ENCODE results near the gene MYO9A.
"Not testable (repeated sequence)": the region's sequence is repeated elsewhere in the genome, so short reads cannot be mapped to it uniquely, and the experiment has no call there.

Gene MYO9A

GRCh38 chr15:72074335-72075060 lies 43.5 kb downstream of the MYO9A start:
- ATAC-seq (ENCODE audit: insufficient read depth, low read depth): no peak
- H3K27ac ChIP-seq (ENCODE audit: low read length): no peak overlapping the region
- no peak overlapping the region for H3K9ac ChIP-seq (ENCODE audit: low read depth, low read length)
- H2AFZ ChIP-seq (ENCODE audit: low read depth, low read length): no peak overlapping the region
- H3K36me3 ChIP-seq (ENCODE audit: insufficient read depth, low read length): no peaks in the 10 kb centered on the region
- no peaks in the 10 kb centered on the region for H4K20me1 ChIP-seq (ENCODE audit: insufficient read depth, low read length)
- no peak overlapping the region for H3K4me2 ChIP-seq (ENCODE audit: insufficient read depth, low read length)
- H3K9me3 ChIP-seq (ENCODE audit: insufficient read depth, low read length, severe bottlenecking): no peaks in the 10 kb centered on the region
- DNase-seq: no peak
- H3K79me2 ChIP-seq (ENCODE audit: insufficient read depth, low read length): peaks cover 2% of the 10 kb centered on the region; the same call in 1 of the 2 replicates
- peaks cover 4% of the 10 kb centered on the region for H3K4me1 ChIP-seq (ENCODE audit: insufficient read depth, low read length)
- TF ChIP-seq CTCF (IDR thresholded peaks at IDR 0.05; ENCODE audit: borderline replicate concordance, extremely low read depth, low read length, poor library complexity, severe bottlenecking) (no peak), EZH2 (IDR thresholded peaks at IDR 0.05; ENCODE audit: borderline replicate concordance, low read depth, low read length, severe bottlenecking) (no peak)
- no peak overlapping the region for H3K4me3 ChIP-seq (ENCODE audit: low read depth in 1 of 2, low read length in 2 of 2)
- H3K27me3 ChIP-seq (ENCODE audit: insufficient read depth, low read length, poor library complexity): no peaks in the 10 kb centered on the region

GRCh38 chr15:72071448-72071825 lies 46.5 kb downstream of the MYO9A start:
- not testable (repeated sequence) for H3K4me3 ChIP-seq (ENCODE audit: low read depth in 1 of 2, low read length in 2 of 2); H3K36me3 ChIP-seq (ENCODE audit: insufficient read depth, low read length); H3K9ac ChIP-seq (ENCODE audit: low read depth, low read length); DNase-seq; H3K27ac ChIP-seq (ENCODE audit: low read length); H3K4me2 ChIP-seq (ENCODE audit: insufficient read depth, low read length); H4K20me1 ChIP-seq (ENCODE audit: insufficient read depth, low read length); H3K27me3 ChIP-seq (ENCODE audit: insufficient read depth, low read length, poor library complexity); ATAC-seq (ENCODE audit: insufficient read depth, low read depth); H3K4me1 ChIP-seq (ENCODE audit: insufficient read depth, low read length); H3K79me2 ChIP-seq (ENCODE audit: insufficient read depth, low read length); H3K9me3 ChIP-seq (ENCODE audit: insufficient read depth, low read length, severe bottlenecking); H2AFZ ChIP-seq (ENCODE audit: low read depth, low read length)

- TF ChIP-seq CTCF (IDR thresholded peaks at IDR 0.05; ENCODE audit: borderline replicate concordance, extremely low read depth, low read length, poor library complexity, severe bottlenecking) (no peak), EZH2 (IDR thresholded peaks at IDR 0.05; ENCODE audit: borderline replicate concordance, low read depth, low read length, severe bottlenecking) (no peak)
- no peak overlapping the region for H3K4me2 ChIP-seq (ENCODE audit: insufficient read depth, low read length)
- ATAC-seq (ENCODE audit: insufficient read depth, low read depth): no peak
- no peaks in the 10 kb centered on the region for H3K27me3 ChIP-seq (ENCODE audit: insufficient read depth, low read length, poor library complexity)
- no peaks in the 10 kb centered on the region for H4K20me1 ChIP-seq (ENCODE audit: insufficient read depth, low read length)
- H3K9ac ChIP-seq (ENCODE audit: low read depth, low read length): no peak overlapping the region
- DNase-seq: no peak
- no peaks in the 10 kb centered on the region for H3K9me3 ChIP-seq (ENCODE audit: insufficient read depth, low read length, severe bottlenecking)
- no peak overlapping the region for H3K27ac ChIP-seq (ENCODE audit: low read length)
- H3K79me2 ChIP-seq (ENCODE audit: insufficient read depth, low read length): peaks cover 2% of the 10 kb centered on the region; the same call in 1 of the 2 replicates
- no peak overlapping the region for H2AFZ ChIP-seq (ENCODE audit: low read depth, low read length)
- H3K36me3 ChIP-seq (ENCODE audit: insufficient read depth, low read length): no peaks in the 10 kb centered on the region
- no peaks in the 10 kb centered on the region for H3K4me1 ChIP-seq (ENCODE audit: insufficient read depth, low read length)
- no peak overlapping the region for H3K4me3 ChIP-seq (ENCODE audit: low read depth in 1 of 2, low read length in 2 of 2)
Measured at GRCh38 chr15:72070817-72071447, 47.0 kb downstream of the MYO9A start.

GRCh38 chr15:72068856-72069255 lies 49.1 kb downstream of the MYO9A start:
- H3K4me1 ChIP-seq (ENCODE audit: insufficient read depth, low read length): no peaks in the 10 kb centered on the region
- 0 out of 2 replicates have a peak, but pooled peaks cover 2% of the 10 kb centered on the region for H3K79me2 ChIP-seq (ENCODE audit: insufficient read depth, low read length)
- H3K36me3 ChIP-seq (ENCODE audit: insufficient read depth, low read length): no peaks in the 10 kb centered on the region
- H2AFZ ChIP-seq (ENCODE audit: low read depth, low read length): no peak overlapping the region
- DNase-seq (no peak), ATAC-seq (ENCODE audit: insufficient read depth, low read depth) (no peak)
- H3K27me3 ChIP-seq (ENCODE audit: insufficient read depth, low read length, poor library complexity): no peaks in the 10 kb centered on the region
- H3K9me3 ChIP-seq (ENCODE audit: insufficient read depth, low read length, severe bottlenecking): no peaks in the 10 kb centered on the region
- H3K4me2 ChIP-seq (ENCODE audit: insufficient read depth, low read length): no peak overlapping the region
- no peak for TF ChIP-seq EZH2 (IDR thresholded peaks at IDR 0.05; ENCODE audit: borderline replicate concordance, low read depth, low read length, severe bottlenecking)
- TF ChIP-seq CTCF (IDR thresholded peaks at IDR 0.05; ENCODE audit: borderline replicate concordance, extremely low read depth, low read length, poor library complexity, severe bottlenecking): no peak
- no peaks in the 10 kb centered on the region for H4K20me1 ChIP-seq (ENCODE audit: insufficient read depth, low read length)
- H3K4me3 ChIP-seq (ENCODE audit: low read depth in 1 of 2, low read length in 2 of 2): no peak overlapping the region
- no peak overlapping the region for H3K27ac ChIP-seq (ENCODE audit: low read length)
- no peak overlapping the region for H3K9ac ChIP-seq (ENCODE audit: low read depth, low read length)
